Raji (cell line): ENCODE data around the gene MAOB.

Source experiments
- POLR2A ChIP-seq: IDR thresholded peaks from 2 replicates; pipeline ENCODE4 v1.6.1; 2011; ENCODE audit warnings: low read depth, low read length, control low read depth; ENCODE audit not compliant: insufficient read depth

Gene MAOB

GRCh38 chrX:43815209-43815608 lies 67.0 kb downstream of the MAOB start:
- no peak for TF ChIP-seq POLR2A

GRCh38 chrX:43813898-43814297 lies 68.4 kb downstream of the MAOB start:
- TF ChIP-seq POLR2A: no peak

- no peak for TF ChIP-seq POLR2A
Measured at GRCh38 chrX:43813319-43813718, 68.9 kb downstream of the MAOB start.

GRCh38 chrX:43809463-43809862 lies 72.8 kb downstream of the MAOB start:
- TF ChIP-seq POLR2A: no peak

GRCh38 chrX:43808231-43808630 lies 74.0 kb downstream of the MAOB start:
- no peak for TF ChIP-seq POLR2A

GRCh38 chrX:43805579-43805978 lies 76.7 kb downstream of the MAOB start:
- TF ChIP-seq POLR2A: no peak

GRCh38 chrX:43804021-43804420 lies 78.2 kb downstream of the MAOB start:
- TF ChIP-seq POLR2A: no peak

GRCh38 chrX:43785930-43786591 lies 96.2 kb downstream of the MAOB start:
- TF ChIP-seq POLR2A: no peak

GRCh38 chrX:43758044-43758443 lies 124.2 kb downstream of the MAOB start:
- no peak for TF ChIP-seq POLR2A

GRCh38 chrX:43756076-43756475 lies 126.2 kb downstream of the MAOB start:
- TF ChIP-seq POLR2A: no peak

- TF ChIP-seq POLR2A: no peak
Measured at GRCh38 chrX:43753637-43754036, 128.6 kb downstream of the MAOB start.

GRCh38 chrX:43750248-43750676 lies 132.0 kb downstream of the MAOB start:
- TF ChIP-seq POLR2A: no peak

GRCh38 chrX:43747476-43747875 lies 134.8 kb downstream of the MAOB start:
- TF ChIP-seq POLR2A: no peak

GRCh38 chrX:43745938-43746721 lies 136.1 kb downstream of the MAOB start:
- TF ChIP-seq POLR2A: no peak

- no peak for TF ChIP-seq POLR2A
Measured at GRCh38 chrX:43744284-43744683, 138.0 kb downstream of the MAOB start.

- TF ChIP-seq POLR2A: no peak
Measured at GRCh38 chrX:43743100-43743822, 139.0 kb downstream of the MAOB start.
